ENCODE measurements around the gene GFRAL.

Gene GFRAL

GRCh38 chr6:55388211-55388610, 60.9 kb downstream of the GFRAL start:
- Histone ChIP-seq H3K9me3 (ENCODE audit: control insufficient read depth, insufficient read depth, low read length) (no peaks in the 10 kb centered on the region), H3K4me1 (ENCODE audit: insufficient read depth, low read length) (no peaks in the 10 kb centered on the region; the same call in 1 of the 2 replicates), H3K36me3 (ENCODE audit: insufficient read depth, low read length) (no peaks in the 10 kb centered on the region), H3K9ac (ENCODE audit: low read depth, low read length) (no peak overlapping the region)

- no peaks in the 10 kb centered on the region for H3K9me3 ChIP-seq (ENCODE audit: control insufficient read depth, insufficient read depth, low read length)
These were observed 68.6 kb downstream of the GFRAL start for GRCh38 chr6:55395871-55396270.

GRCh38 chr6:55397986-55398385, 70.7 kb downstream of the GFRAL start:
- Histone ChIP-seq H3K9ac (ENCODE audit: low read depth, low read length) (no peak overlapping the region), H3K9me3 (ENCODE audit: control insufficient read depth, insufficient read depth, low read length) (no peaks in the 10 kb centered on the region), H3K4me1 (ENCODE audit: insufficient read depth, low read length) (no peaks in the 10 kb centered on the region), H3K36me3 (ENCODE audit: insufficient read depth, low read length) (no peaks in the 10 kb centered on the region)

More at GRCh38 chr6:55395871-55396270, 68.6 kb downstream of the GFRAL start:
- Histone ChIP-seq H3K9ac (ENCODE audit: low read depth, low read length) (no peak overlapping the region), H3K36me3 (ENCODE audit: insufficient read depth, low read length) (no peaks in the 10 kb centered on the region), H3K4me1 (ENCODE audit: insufficient read depth, low read length) (no peaks in the 10 kb centered on the region)

DNA sequence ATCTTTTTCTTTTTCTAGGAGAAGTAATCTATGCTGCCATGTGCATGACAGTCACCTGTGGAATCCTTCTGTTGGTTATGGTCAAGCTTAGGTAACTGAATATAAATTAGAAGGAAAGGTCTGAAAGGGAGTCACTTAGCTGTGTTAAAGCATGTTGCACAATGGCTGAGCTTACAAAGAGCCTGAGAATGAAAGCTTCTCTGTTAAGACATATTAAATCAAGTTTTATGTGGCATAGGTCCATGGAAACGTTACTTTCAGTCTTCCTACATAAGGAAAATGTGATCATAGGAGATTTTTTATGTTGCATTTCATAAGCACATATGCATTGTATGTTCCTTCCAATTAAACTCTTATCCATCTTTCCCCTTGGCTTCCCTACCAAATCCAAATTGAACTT, 72.1 kb downstream of the GFRAL start:
- H3K4me1 ChIP-seq (ENCODE audit: insufficient read depth, low read length), result no peaks in the 10 kb centered on the region
- no peaks in the 10 kb centered on the region for H3K9me3 ChIP-seq (ENCODE audit: control insufficient read depth, insufficient read depth, low read length)
- no peak overlapping the region for H3K9ac ChIP-seq (ENCODE audit: low read depth, low read length)
- no peaks in the 10 kb centered on the region for H3K36me3 ChIP-seq (ENCODE audit: insufficient read depth, low read length)

DNA sequence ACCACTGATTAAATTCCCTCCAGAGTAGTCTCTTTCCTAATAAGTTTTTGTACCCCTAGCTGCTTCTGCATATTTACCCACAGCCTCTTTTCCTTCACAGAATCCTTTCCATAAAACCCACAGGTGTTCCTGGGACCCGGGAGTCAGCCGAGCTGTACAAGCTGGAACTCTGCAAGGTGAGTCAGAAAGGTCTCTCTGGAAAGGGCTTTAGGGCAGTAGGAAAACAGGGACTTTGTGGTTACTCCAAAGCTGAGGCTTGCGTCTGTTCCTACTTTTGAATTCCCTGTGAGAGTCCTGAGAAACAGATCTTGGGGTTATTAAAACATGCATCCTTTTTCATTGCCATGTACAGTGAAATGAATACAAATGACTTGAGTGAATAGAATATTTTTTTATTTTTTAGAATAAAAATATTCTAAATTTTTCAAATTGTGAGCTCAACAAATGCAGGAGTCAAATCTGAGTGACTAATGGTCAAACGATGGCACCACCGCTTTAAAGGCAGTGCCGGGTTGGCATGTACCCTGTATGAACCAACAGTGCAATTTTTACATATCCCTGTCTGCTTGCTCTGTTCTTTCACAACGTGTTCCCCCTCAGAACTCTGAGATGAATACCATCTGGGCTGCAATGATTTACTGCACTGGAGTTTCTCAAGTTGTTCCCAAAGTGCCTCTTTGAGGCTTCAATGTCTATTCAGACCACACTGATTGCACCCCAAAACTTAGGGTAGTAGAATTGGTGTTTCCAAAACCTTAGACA, 78.4 kb downstream of the GFRAL start:
- no peaks in the 10 kb centered on the region for H3K36me3 ChIP-seq (ENCODE audit: insufficient read depth, low read length)
- H3K9me3 ChIP-seq (ENCODE audit: control insufficient read depth, insufficient read depth, low read length), result no peaks in the 10 kb centered on the region
- no peaks in the 10 kb centered on the region for H3K4me1 ChIP-seq (ENCODE audit: insufficient read depth, low read length)
- no peak overlapping the region for H3K9ac ChIP-seq (ENCODE audit: low read depth, low read length)

DNA sequence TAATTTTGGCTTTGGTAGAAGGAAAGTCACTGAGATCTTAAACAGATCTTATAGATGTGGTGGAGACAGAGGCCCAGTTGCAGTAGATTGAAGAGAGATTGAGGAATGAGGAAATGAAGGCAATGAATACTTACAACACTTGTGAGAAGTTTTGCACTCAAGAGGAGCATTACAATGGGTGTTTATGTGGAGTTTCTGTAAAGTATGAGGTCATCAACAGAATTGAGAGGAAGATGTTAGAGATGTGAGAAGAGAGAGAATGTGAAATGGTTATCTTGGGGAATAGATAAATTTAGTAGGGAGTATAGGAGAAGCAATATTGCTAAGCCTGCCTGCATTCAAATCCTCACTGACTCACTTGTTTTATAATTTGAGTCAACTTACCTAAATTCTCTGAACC, 83.4 kb downstream of the GFRAL start:
- no peaks in the 10 kb centered on the region; the same call in 1 of the 2 replicates for H3K9me3 ChIP-seq (ENCODE audit: control insufficient read depth, insufficient read depth, low read length)
- H3K36me3 ChIP-seq (ENCODE audit: insufficient read depth, low read length), result no peaks in the 10 kb centered on the region
- no peaks in the 10 kb centered on the region for H3K4me1 ChIP-seq (ENCODE audit: insufficient read depth, low read length)
- no peak overlapping the region for H3K9ac ChIP-seq (ENCODE audit: low read depth, low read length)

DNA sequence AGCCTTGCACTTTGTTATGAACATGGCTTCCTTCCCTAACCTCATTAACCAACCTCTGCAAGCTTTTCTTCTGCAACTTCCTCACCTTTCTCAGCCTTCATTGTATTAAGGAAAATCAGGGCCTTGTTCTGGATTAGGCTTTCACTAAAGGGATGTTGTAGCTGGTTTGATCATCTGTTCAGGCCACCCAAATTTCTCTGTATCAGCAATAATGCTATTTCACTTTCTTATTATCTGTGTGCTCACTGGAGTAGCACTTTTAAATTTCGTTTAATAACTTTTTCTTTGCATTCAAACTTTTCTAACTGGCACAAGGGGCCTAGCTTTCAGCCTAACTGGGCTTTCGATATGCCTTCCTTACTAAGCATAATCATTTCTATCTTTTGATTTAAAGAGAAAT, 96.7 kb downstream of the GFRAL start:
- no peaks in the 10 kb centered on the region for H3K36me3 ChIP-seq (ENCODE audit: insufficient read depth, low read length)
- no peaks in the 10 kb centered on the region for H3K9me3 ChIP-seq (ENCODE audit: control insufficient read depth, insufficient read depth, low read length)
- no peaks in the 10 kb centered on the region for H3K4me1 ChIP-seq (ENCODE audit: insufficient read depth, low read length)
- no peak overlapping the region for H3K9ac ChIP-seq (ENCODE audit: low read depth, low read length)

DNA sequence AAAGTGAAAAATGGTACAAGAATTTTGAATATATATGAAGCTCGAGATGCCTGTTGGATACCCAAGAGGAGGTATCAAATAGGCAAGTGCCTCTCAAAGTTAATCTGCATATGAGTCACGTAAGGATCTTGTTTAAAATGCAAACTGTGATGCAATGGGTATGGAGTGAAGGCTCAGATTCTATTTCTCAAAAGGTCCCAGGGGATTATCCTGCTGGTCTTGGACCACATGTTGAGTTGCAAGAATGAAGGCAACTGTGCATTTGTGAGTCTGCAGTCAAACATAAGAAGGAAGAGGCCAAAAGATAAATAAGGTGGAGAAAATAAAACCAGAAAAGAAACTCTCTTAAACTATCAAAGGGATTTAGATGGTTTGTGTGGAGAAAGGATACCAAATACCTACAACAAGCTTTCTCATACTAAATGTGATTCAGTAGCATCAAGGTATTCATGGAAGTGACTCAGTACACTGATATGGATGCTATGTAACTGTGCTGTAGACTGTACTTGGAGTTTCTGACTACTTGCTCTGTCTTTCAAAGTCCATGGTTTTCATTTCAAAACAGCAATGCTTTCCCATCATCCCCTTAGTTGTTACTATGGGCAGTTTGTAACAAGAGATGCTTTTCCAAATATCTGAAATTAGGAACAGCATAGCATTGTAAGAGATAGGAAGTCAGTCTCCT, 106.3 kb downstream of the GFRAL start:
- Histone ChIP-seq H3K36me3 (ENCODE audit: insufficient read depth, low read length) (no peaks in the 10 kb centered on the region), H3K9me3 (ENCODE audit: control insufficient read depth, insufficient read depth, low read length) (no peaks in the 10 kb centered on the region), H3K4me1 (ENCODE audit: insufficient read depth, low read length) (peaks cover 9% of the 10 kb centered on the region; the same call in 1 of the 2 replicates), H3K9ac (ENCODE audit: low read depth, low read length) (no peak overlapping the region)

GRCh38 chr6:55437141-55437540, 109.9 kb downstream of the GFRAL start:
- Histone ChIP-seq H3K4me1 (ENCODE audit: insufficient read depth, low read length) (peaks cover 9% of the 10 kb centered on the region; the same call in 1 of the 2 replicates), H3K9ac (ENCODE audit: low read depth, low read length) (no peak overlapping the region), H3K9me3 (ENCODE audit: control insufficient read depth, insufficient read depth, low read length) (no peaks in the 10 kb centered on the region), H3K36me3 (ENCODE audit: insufficient read depth, low read length) (no peaks in the 10 kb centered on the region)

DNA sequence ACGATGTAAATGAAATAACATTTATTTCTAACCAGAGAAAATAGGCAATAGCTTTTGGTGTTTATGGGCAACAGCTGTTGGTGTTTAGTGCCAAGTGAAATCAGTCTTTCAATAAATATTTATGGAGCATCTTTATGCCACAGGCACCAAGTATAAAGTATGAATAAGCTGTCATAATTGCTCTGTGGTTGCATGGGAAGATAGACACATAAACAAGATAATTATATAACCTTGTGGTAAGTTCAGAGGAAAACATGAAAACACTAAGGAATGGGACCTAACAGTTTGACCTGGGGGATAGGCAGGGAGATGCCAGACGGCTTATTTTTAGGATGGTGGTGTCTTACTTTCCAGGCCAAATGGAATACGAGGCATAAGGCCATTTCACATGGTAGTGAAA, 110.9 kb downstream of the GFRAL start:
- no peaks in the 10 kb centered on the region for H3K9me3 ChIP-seq (ENCODE audit: control insufficient read depth, insufficient read depth, low read length)
- no peaks in the 10 kb centered on the region for H3K36me3 ChIP-seq (ENCODE audit: insufficient read depth, low read length)
- no peak overlapping the region for H3K9ac ChIP-seq (ENCODE audit: low read depth, low read length)

DNA sequence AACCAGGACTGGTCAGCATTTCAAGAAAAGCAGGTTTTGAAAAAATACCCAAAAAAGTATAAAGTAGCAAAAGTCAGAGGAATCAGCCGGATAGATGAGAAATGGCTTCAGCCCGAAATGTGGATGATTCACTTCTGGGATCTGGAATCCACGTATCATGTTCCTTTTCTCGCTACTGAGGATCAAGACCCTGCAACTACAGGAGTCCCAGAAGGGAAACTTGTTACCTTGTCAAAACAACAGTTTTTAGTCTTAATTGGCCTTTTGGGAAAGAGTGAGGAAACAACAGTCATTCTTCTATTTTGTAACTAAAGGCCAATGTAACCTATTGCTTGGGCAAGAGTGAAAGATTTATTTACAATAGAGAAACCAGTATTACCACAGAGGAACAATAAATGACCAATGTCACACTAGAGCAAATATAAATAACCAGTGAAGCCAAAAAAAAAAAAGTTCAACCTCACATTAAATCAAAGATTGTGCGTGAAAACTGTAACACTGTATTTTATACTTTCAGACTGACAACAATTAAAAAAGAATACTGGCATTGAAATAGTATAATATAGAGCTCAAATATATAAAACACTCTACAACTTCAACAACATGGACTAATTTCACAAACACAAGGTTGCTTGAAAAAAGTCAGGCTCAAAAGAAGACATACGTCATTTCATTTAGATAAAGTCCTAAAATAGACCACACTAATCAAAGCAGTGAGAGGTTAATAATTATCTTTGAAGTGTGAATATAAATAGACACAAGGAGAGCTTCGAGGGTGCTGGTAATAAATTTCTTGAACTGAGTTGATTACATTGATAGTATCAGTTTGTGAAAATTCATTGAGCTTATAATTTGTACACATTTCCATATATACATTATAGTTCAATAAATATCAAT, 116.2 kb downstream of the GFRAL start:
- Histone ChIP-seq H3K9me3 (ENCODE audit: control insufficient read depth, insufficient read depth, low read length) (no peaks in the 10 kb centered on the region), H3K36me3 (ENCODE audit: insufficient read depth, low read length) (no peaks in the 10 kb centered on the region), H3K9ac (ENCODE audit: low read depth, low read length) (no peak overlapping the region), H3K4me1 (ENCODE audit: insufficient read depth, low read length) (no peaks in the 10 kb centered on the region)

More for the DNA sequence above, 110.9 kb downstream of the GFRAL start:
- H3K4me1 ChIP-seq (ENCODE audit: insufficient read depth, low read length), result peaks cover 8% of the 10 kb centered on the region; the same call in 1 of the 2 replicates

- Histone ChIP-seq H3K9me3 (ENCODE audit: control insufficient read depth, insufficient read depth, low read length) (no peaks in the 10 kb centered on the region), H3K9ac (ENCODE audit: low read depth, low read length) (no peak overlapping the region), H3K4me1 (ENCODE audit: insufficient read depth, low read length) (no peaks in the 10 kb centered on the region), H3K36me3 (ENCODE audit: insufficient read depth, low read length) (no peaks in the 10 kb centered on the region)
These were observed 118.5 kb downstream of the GFRAL start for GRCh38 chr6:55445648-55446204.

- no peaks in the 10 kb centered on the region for H3K36me3 ChIP-seq (ENCODE audit: insufficient read depth, low read length)
- H3K9ac ChIP-seq (ENCODE audit: low read depth, low read length), result no peak overlapping the region
- H3K9me3 ChIP-seq (ENCODE audit: control insufficient read depth, insufficient read depth, low read length), result no peaks in the 10 kb centered on the region
- no peaks in the 10 kb centered on the region for H3K4me1 ChIP-seq (ENCODE audit: insufficient read depth, low read length)
These were observed 120.6 kb downstream of the GFRAL start for GRCh38 chr6:55447891-55448290.

GRCh38 chr6:55448451-55448850, 121.2 kb downstream of the GFRAL start:
- Histone ChIP-seq H3K4me1 (ENCODE audit: insufficient read depth, low read length) (no peaks in the 10 kb centered on the region), H3K36me3 (ENCODE audit: insufficient read depth, low read length) (no peaks in the 10 kb centered on the region), H3K9ac (ENCODE audit: low read depth, low read length) (no peak overlapping the region), H3K9me3 (ENCODE audit: control insufficient read depth, insufficient read depth, low read length) (no peaks in the 10 kb centered on the region)

Measured in ES-I3 (cell line).